Right hindlimb (tissue), 1 donor: ENCODE results near the gene PRKCI.
"Not testable (repeated sequence)": the region's sequence is repeated elsewhere in the genome, so short reads cannot be mapped to it uniquely, and the experiment has no call there.

Experiments
- DNase-seq: peaks from one replicate; pipeline ENCODE4 v3.0.0-alpha.2; 2018

PRKCI gene

GRCh38 chr3:170221924-170222646 lies at the start of gene PRKCI:
PRKCI (plus strand) TSS chr3:170222424; CDS start chr3:170222670, 246 bp downstream.
- peak; percentile 97 for DNase-seq

GRCh38 chr3:170178651-170179050 lies 43.6 kb upstream of the PRKCI start:
- no peak for DNase-seq

- DNase-seq = no peak
These were observed 42.8 kb upstream of the PRKCI start for GRCh38 chr3:170179432-170179831.

GRCh38 chr3:170180079-170180907 lies 41.9 kb upstream of the PRKCI start:
- DNase-seq = no peak

GRCh38 chr3:170180908-170181885 lies 41.0 kb upstream of the PRKCI start, which contains the start of gene PHC3:
PHC3 (minus strand) TSS chr3:170181733; CDS start chr3:170181715, 18 bp downstream.
- peak; percentile 95 for DNase-seq

- DNase-seq = no peak
These were observed 32.6 kb upstream of the PRKCI start for GRCh38 chr3:170189398-170190256.

- DNase-seq = not testable (repeated sequence)
These were observed 26.5 kb upstream of the PRKCI start for GRCh38 chr3:170195759-170196158.

- no peak for DNase-seq
These were observed 25.4 kb upstream of the PRKCI start for GRCh38 chr3:170196833-170197232.

GRCh38 chr3:170200987-170201386 lies 21.2 kb upstream of the PRKCI start:
- DNase-seq = no peak

- no peak for DNase-seq
These were observed 20.7 kb upstream of the PRKCI start for GRCh38 chr3:170201527-170201926.

- no peak for DNase-seq
These were observed 18.8 kb upstream of the PRKCI start for GRCh38 chr3:170203457-170203856.

GRCh38 chr3:170204023-170204472 lies 18.2 kb upstream of the PRKCI start:
- DNase-seq = no peak

GRCh38 chr3:170204509-170204908 lies 17.7 kb upstream of the PRKCI start:
- no peak for DNase-seq

- DNase-seq = no peak
These were observed 16.9 kb upstream of the PRKCI start for GRCh38 chr3:170205302-170205701.

- not testable (repeated sequence) for DNase-seq
These were observed 16.0 kb upstream of the PRKCI start for GRCh38 chr3:170206164-170206762.

- no peak for DNase-seq
These were observed 14.5 kb upstream of the PRKCI start for GRCh38 chr3:170207717-170208116.

- DNase-seq = no peak
These were observed 10.6 kb upstream of the PRKCI start for GRCh38 chr3:170211668-170212067.

- DNase-seq = no peak
These were observed 2.4 kb upstream of the PRKCI start for GRCh38 chr3:170219850-170220249.

GRCh38 chr3:170220871-170221270 lies 1.4 kb upstream of the PRKCI start:
- DNase-seq = no peak

GRCh38 chr3:170222647-170223541 lies 670 bp downstream of the PRKCI start:
- DNase-seq = peak; percentile 62
